Measurements from ENCODE around the gene ZFYVE19.

GRCh38 chr15:40775007-40775406, 31.9 kb upstream of the ZFYVE19 start:
- TF ChIP-seq POLR2A (IDR thresholded peaks at IDR 0.05) (no peak), CTCF (IDR thresholded peaks at IDR 0.05) (no peak), POLR2AphosphoS5 (IDR thresholded peaks at IDR 0.05; ENCODE audit: insufficient read depth in 1 of 2, low read depth in 1 of 2) (no peak)
